NCI-H2107 treated with DMSO at 0.1 percent for 48 hours (cell line): ENCODE data around the gene PPFIA2.

Source experiments
- DNase-seq: peaks from one replicate; lab custom pipeline; 2025; ENCODE audit not compliant: unreplicated experiment; lab: John Stamatoyannopoulos, UW

The PPFIA2 gene

DNA sequence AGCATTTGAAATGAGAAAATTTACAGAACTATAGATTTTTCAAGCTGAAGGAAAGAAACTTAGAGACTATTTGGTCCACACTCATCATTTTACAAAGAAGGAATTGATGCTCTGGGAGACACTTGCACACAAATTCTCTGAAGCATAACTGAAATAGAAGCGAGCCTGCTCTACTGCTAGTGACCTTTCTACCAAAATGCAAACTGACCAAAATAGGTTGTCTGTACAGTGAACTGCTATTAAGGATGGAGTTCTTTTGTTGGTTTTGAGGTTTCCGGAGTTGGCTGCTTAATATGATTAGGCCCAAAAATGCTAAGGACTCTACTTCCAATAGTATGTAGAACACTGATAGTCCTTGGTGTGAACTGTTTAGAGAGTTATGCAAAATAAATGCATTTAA lies 194.9 kb downstream of the PPFIA2 start:
- DNase-seq, result no peak

DNA sequence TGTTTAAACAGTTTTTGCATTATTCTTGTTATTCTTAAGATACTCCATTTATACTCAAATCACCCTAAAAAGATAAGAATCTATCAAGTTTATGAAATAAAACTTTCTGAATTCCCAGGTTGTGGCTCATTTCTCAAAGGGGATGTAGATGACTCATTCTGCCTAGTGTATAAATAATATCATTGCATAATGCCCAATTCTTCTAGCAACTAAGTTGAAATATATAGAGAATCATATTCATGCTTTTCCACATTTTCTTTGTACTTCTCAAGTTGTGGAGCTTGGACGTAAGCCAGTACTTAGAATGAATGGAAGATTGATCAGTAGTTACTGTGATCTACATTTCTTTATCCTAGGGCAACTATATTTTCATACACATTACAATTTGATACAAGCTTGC lies 201.1 kb downstream of the PPFIA2 start:
- DNase-seq, result no peak

DNA sequence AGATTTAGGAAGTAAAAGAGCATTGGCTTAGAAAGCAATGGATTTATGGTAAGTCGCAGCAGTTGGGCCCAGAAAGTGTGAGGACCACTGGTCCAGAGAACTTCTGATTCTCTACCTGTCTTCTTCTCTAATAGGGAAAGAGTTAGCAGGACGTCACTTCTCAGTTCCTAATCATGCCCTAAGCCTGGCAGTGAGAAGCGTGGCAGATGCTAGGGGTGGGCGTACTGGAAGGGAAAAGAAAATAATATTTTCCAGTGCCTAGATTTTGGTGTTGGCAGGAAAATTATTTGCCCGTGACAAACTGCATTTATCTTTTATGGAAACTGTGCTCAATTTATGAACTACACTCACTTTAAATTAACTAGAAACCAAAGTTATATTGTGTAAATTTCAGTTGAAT lies 212.3 kb downstream of the PPFIA2 start:
- no peak for DNase-seq

DNA sequence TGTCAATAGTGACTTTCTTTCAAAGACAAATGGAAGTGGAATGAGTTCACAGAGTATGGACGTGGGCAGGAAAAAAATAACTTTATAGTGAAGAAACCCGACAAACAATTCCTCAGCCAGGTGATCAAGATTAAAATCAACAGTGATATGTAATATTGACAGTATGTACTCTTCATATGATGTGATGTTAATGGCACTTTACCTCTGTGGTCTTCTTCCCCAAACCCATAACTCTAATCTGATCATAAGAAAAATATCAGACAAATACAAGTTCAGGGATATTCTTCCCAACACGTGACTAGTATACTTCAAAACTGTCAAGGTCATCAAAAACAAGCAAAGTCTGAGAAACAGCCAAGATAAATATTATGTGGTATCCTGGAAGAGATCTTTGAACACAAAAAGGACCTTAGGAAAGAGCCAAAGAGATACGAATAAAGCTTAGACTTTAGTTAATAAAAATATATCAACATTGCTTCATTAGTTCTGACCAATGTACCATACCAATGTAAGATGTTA lies 215.5 kb downstream of the PPFIA2 start:
- no peak for DNase-seq

DNA sequence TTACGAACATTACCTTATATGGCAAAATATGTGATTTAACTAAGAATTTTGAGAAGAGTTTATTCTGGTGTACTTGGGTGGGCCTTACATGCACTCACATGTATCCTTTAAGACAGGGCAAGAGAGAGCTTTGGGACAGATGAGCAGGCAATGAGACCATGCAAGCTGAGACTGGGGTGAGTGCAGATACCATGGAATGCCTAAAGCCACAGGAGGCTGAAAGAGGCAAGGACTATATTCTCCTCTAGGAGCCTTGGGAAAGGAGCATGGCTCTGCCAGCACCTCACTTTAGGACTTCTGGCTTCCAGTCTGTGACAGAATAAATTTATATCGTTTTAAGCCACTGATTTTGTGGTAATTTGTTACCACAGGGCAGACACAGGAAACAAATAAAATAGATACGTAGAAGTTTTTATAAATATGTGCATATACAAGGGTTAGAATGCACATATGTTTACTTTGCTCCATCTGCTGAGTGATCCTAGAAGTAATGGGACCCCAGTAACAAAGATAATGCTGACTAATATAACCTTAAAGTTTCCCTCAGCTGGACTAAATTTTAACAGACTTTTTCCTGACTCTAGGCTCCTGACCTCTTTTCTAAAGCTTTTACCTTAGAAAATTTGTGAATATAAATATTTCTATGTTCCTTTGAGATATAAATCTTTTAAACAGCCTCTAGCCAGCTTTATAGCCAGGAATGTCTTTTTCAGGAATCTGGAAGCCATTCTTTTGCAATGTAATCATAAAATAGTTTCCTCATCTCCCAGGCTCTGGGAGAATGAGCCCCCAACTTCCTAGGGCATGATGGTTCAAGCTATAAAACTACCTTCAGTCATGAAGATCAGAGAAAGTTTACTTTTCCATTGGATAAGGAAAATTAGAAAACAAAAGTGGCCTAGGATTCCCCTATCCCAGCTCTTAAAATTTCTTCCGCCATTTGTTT lies 216.8 kb downstream of the PPFIA2 start:
- DNase-seq, result no peak

DNA sequence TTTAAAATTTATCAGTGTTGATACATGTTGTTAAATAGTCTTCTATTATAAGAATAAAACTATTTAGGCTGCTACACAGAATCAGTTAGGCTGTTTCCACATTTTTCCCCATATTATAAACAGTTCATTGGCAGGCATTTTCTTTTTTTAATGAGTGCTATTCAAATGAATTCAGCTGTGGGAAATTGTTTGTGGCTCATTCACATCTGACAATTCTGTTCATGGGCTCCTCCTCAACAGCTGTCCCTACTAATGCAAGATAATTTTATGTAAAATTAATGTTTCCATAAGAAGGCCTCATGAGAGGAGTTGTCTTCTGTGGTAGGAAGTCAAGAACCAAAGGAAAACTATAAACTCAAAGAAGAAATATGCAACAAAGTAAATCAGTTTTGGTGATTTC lies 218.0 kb downstream of the PPFIA2 start:
- DNase-seq, result no peak

DNA sequence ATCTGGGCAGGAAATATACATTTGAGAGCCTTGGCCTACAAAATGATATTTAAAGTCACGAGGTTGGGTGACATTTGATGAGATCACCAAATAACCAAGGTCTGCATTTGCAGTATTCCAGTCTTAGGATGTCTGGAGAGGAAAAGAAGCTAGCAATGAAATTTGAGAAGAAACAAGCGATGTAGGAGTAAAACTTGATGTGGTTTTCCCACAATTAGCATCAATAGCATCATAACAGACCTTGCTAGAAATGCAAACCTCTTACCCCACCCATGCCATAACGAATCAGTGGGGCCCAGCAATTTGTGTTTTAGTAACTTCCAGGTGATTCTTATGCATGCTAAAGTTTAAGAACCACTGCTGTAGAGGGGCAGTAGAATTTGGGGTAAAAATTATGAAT lies 219.9 kb downstream of the PPFIA2 start:
- no peak for DNase-seq

DNA sequence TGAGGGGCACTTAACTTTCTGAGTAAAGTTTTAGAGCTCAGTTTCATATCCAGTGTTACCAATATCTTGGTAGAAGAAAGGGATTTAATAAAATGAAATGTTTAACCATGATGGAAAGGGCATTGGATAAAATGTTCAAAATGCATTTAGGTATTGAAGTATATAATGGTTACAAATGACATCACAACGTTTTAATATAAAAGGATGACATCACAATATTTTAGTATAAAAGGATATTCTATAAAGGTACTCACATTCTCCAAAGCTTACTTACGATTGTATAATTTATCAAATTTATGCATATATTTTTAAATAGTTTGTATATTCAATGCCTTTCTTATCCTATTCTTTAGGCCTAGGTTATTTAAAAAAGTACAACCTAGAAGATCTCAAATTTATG lies 226.1 kb downstream of the PPFIA2 start:
- DNase-seq, result no peak

DNA sequence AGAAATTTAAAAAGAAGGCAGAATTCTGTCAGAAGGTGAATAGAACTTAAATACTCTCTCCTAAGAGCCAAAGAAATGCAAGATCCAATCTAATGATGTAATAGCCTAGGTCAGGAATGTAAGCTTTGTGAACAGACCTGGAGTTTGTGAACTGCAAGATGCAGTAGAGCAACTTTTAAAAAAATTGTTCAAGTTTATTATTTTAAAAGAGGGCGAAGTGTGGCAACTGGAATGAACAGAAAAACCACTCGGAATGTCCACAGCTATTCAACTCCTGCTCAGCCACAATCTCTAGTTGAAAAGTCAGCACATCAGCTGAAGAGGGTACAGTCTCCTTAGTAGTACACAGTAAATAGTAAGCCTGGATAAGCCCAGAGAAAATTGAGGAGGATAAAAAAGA lies 228.8 kb downstream of the PPFIA2 start:
- DNase-seq, result no peak

DNA sequence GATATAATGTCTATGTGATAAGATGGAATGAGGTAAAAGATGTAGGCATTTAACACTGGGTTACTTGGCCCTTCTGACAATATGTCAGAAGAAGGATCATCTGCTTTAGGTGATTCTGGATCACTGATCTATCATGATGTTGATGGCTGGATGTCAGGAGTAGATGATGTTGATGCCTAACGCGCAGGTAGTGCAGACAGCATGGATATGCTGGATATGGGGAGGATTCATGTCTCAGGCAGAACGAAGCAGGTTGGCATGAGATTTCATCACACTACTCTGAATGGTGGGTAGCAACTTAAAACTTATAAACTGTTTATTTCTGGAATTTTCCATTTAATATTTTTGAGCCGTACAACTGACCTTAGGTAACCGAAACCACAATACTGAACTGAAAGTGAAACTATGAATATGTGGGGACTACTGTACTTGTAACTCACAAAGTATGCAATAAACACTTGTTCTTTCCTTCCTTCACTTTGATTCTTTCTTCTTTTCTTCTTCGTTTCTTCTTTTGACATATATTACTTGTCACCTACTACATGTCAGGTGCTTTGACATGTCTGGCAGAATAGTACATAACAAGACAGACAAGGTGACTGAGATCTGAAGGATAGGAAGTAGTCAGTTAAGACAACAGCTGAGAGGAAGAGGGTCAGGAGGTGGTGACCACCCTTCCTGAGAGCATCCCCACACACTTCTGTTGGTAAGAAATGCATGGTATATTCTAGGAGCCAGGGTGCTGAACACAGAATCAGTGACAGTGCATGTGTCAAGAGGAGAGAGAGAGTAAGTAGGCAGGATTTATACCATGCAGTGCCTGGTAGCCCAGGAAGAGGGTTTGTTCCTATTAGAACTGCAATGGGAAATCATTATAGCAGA lies 238.8 kb downstream of the PPFIA2 start:
- DNase-seq, result peak; percentile 29

DNA sequence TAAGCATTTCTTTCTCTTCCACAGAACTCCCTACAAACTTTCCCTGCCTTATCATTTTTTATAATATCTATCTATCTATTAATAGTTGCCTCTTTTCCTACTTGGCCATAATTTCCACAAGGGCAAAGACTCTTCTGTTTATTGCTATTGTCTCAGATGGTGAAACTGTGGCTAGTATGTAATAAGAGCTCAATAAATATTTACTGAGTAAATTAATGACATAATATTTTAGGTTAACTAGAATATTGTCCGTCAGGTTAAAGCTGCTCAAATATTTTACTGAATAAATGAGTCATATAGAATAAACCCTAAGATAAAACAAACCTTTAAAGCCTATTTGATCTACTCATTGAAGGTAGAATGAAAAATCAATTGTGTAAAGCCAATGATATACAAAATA lies 240.5 kb downstream of the PPFIA2 start:
- DNase-seq, result no peak

DNA sequence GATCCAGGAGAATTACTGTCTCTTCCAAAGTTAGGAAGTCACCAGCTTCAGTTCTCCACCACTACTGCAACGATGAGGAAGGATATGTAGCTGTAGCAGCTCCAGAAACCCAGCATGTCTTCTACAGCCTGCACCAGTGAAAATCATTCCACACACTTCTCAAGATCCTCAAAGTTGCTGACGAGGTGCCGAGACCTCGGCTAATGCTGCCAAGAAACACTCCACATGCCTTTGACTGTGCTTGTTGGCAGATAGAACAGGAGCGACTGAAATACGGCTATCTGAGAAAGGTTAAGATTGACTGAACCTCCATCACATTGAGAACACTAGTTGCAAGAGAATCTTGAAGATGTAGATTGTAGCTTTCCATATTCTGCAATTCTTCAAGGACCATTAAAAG lies 241.9 kb downstream of the PPFIA2 start:
- DNase-seq, result no peak

DNA sequence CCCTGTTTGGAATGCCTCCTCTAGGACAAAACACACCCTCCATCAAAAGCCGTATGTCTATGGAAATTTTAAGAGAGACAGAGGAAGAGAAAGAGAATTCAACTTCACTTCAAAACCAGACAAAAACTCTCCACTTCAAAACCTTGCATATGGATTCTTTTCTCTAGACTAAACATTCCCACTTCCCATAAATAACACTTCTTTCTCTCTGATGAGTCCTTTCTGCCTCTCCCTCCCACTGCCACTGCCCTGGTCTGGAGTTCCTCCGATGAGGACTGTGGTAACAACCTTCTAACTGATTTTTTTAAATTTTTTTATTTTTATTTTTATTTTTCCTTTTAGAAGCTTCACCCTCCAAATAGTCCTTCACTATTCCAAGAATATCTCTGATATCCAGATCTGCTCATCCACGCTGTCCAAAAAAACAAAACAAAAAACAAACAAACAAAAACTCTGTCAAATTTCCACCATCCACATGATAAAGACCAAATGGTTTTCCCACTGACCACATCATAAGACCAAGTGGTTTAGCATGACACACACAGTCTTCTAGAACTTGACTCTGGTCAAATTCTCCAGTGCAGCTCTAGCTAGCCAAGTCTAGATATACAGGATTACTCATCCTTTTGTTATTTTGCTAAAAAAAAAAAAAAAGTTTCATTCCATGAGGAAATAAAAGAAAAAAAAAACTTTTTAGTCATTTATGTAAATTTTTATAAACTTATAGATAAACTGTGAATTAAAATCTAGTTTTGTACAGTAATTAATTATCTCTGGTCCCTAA lies 256.0 kb downstream of the PPFIA2 start:
- DNase-seq, result no peak

DNA sequence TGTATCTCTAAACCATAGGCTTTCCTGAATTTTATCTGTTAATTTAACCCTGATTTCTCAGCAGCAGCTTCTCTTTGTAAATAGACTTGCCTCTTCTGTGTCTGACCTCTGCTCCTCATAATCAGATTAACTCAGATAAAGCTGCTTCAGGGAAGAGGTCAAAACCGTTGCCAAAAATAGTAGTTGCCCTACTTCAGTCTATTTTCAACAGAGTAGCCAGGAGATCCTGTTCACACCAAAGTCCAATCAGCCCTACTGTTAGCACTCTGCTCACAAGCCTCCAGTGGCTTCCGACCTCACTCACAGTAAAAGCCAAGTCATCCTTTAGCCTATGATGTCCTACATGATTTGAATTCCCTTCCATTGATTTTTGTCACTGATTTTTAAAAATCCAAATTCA lies 258.4 kb downstream of the PPFIA2 start:
- no peak for DNase-seq

DNA sequence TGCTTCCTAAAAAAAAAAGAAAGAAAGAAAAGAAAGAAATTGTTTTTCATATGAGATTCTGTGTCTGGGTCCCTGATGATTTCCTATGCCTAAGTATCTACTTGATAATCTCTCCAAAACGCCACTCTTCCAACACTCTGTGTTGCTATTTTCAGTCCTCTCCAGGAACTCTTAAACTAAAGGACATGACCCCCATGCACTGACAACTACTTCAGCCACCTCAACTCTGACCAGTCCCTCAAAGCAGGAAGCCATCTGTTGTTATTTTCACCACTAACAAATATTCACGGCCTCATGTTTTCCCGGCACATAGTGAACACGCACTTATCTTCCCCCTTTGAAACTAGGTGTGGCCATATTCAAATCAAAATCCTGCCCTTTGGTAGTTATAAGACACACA lies 259.3 kb downstream of the PPFIA2 start:
- DNase-seq, result no peak

DNA sequence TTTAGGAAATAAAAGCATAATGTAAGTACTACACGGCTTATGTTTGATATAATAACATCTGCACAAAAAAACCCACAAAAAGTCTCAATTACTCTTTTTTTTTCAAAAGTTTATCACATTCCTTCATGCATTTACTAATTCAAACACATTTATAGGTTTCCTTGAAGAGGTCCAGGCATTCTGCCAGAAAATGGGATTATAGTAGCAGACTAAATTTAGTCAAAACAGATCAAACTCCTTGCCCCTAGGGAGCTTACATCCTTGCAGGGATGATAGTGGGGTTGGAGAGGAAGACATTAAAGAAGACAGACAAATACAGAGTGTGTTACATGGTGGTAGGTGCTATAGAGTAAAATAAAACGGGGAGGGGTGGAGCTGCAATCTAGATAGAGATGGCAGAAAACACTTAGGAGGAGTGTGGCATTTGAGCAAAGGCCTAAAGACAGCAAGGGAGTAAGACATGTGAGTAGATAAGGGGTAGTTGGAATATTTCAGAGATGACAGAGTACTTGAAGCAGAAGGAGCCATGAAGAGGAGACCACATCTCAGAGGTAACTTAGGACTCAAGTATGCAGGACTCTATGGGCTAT lies 266.9 kb downstream of the PPFIA2 start:
- no peak for DNase-seq

DNA sequence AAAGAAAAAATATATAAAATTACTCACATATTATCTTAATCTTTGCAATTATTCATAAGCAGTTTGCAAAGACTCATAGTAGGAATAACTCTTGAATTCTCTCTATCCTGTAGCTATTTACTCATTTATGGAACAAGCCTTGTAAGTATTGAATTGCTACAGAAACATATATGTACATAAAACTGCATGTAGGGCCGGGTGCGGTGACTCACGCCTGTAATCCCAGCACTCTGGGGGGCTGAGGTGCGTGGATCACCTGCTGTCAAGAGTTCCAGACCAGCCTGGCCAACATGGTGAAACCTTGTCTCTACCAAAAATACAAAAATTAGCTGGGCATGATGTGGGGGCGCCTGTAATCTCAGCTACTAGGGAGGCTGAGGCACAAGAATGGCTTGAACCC lies 286.2 kb downstream of the PPFIA2 start:
- no peak for DNase-seq

DNA sequence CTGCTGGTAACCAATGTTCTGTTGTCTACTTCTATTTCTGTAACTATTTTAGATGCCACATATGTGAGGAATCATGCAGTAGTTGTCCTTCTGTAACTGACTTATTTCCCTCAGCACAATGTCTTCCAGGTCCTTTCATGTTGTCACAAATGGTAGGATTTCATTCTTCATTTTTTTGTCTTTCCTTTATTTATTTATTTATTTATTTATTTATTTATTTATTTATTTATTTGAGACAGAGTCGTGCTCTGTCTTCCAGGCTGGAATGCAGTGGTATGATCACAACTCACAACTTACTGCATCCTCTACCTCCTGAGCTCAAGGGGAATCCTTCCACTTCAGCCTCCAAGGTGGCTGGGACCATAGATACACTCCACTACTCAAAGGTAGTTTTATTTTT lies 288.2 kb downstream of the PPFIA2 start:
- no peak for DNase-seq

DNA sequence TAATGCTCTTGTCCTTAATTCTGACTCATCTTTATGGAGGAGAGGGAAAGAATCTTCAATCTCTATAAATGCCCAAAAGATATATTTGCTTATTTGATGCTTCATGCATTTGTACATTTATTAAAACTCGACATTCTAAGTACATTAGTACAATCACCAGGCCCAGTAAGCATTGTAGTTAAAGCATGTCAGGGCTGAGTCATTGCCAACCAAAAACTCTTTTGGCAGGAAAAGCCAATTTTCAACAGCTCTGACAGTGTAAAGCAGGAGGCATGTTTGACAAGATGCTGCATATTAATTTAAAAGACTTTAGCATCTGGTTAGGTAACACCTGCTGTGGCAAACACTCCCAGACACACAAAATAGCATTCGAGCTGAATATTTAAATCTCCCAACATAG lies 290.9 kb downstream of the PPFIA2 start:
- no peak for DNase-seq

DNA sequence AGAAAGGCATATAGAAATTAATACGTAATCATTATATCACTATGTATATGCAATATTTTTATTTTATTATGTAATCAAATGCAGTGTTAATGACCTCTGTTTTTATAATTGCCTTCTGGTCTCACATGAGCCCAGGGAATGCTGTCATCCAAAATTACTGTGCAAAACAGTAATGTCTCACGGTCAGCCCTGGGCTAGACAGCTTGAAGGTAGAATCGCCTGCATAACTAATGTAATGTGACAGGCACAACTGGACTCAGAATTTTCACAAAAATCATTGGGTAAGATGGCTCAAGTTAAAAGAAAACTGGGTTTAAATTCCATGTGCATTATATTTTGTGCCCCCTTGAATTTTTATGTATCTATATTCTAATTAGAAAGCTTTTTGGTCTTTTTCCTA lies 293.3 kb downstream of the PPFIA2 start:
- no peak for DNase-seq

DNA sequence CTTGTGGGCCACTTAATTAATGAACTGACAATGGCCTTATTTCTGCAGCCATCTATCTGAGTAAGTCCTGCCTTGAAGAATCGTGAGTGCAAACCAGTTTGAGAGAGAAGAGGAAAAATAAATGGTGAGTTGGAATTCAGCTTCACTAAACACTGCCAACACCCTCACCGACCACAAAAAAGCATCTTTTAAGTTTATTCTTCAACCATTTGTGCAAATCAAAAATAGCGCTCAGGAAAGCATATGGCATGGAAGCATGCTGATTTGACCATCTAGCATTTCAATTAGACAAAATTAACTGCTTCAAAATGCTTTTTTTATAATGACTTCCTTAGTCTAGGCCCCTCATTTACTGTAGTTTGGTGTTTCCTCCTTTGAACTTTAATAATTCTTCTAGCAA lies 294.0 kb downstream of the PPFIA2 start:
- no peak for DNase-seq
